OCI-LY1 (cell line): ENCODE data around the gene PRKG1.

Source experiments
- H2AFZ ChIP-seq: fragments of 200-600 bp; sonication (generic), shearing (Covaris generic); 2 replicates; pipeline ENCODE4 v1.6.0; 2014; ENCODE audit warnings: antibody characterized with exemption, mild to moderate bottlenecking, low read length
- H3F3A ChIP-seq: fragments of 200-600 bp; sonication (generic), shearing (Covaris generic); 2 replicates; pipeline ENCODE4 v1.6.0; 2014; ENCODE audit warnings: mild to moderate bottlenecking, antibody characterized with exemption, low read length, moderate library complexity; ENCODE audit not compliant: insufficient read depth
- H3K27ac ChIP-seq: fragments of 200-600 bp; sonication (generic); 2 replicates; pipeline ENCODE4 v1.5.1; 2014; ENCODE audit warnings: low read length, mixed run types, mild to moderate bottlenecking, low read depth; ENCODE audit not compliant: poor library complexity, severe bottlenecking
- H3K27me3 ChIP-seq: fragments of 200-600 bp; sonication (generic); 2 replicates; pipeline ENCODE4 v1.6.0; 2014; ENCODE audit warnings: antibody characterized with exemption, mild to moderate bottlenecking, low read length, moderate library complexity; ENCODE audit not compliant: insufficient read depth
- H3K36me3 ChIP-seq: fragments of 200-600 bp; sonication (generic); 2 replicates; pipeline ENCODE4 v1.6.1; 2014; ENCODE audit warnings: mild to moderate bottlenecking, antibody characterized with exemption, low read length, moderate library complexity, mixed read lengths; ENCODE audit not compliant: insufficient read depth
- H3K4me1 ChIP-seq: fragments of 200-600 bp; sonication (generic); 2 replicates; pipeline ENCODE4 v1.5.1; 2014; ENCODE audit warnings: mild to moderate bottlenecking, low read length, moderate library complexity; ENCODE audit not compliant: insufficient read depth, severe bottlenecking
- H3K4me2 ChIP-seq: fragments of 200-600 bp; sonication (generic), shearing (Covaris generic); 2 replicates; pipeline ENCODE4 v1.6.1; 2014; ENCODE audit warnings: low read length
- H3K4me3 ChIP-seq: fragments of 200-600 bp; sonication (generic); 2 replicates; pipeline ENCODE4 v1.5.1; 2014; ENCODE audit warnings: low read length, low read depth, mild to moderate bottlenecking, mixed read lengths; ENCODE audit not compliant: poor library complexity, severe bottlenecking
- H3K79me2 ChIP-seq: fragments of 200-600 bp; shearing (Covaris generic); 2 replicates; pipeline ENCODE4 v1.6.1; 2016; ENCODE audit warnings: mixed run types, low read length, mixed read lengths; ENCODE audit not compliant: insufficient read depth
- H3K9ac ChIP-seq: fragments of 200-600 bp; sonication (generic), shearing (Covaris generic); 2 replicates; pipeline ENCODE4 v1.6.1; 2014; ENCODE audit warnings: mild to moderate bottlenecking, low read length, mixed read lengths
- H3K9me2 ChIP-seq: fragments of 200-600 bp; sonication (generic), shearing (Covaris generic); 2 replicates; pipeline ENCODE4 v1.6.1; 2014; ENCODE audit warnings: low read depth, mild to moderate bottlenecking, low read length, mixed read lengths
- H3K9me3 ChIP-seq: fragments of 200-600 bp; shearing (Covaris generic); 2 replicates; pipeline ENCODE4 v1.6.1; 2014; ENCODE audit warnings: low read length, mixed read lengths
- H4K20me1 ChIP-seq: fragments of 200-600 bp; sonication (generic), shearing (Covaris generic); 2 replicates; pipeline ENCODE4 v1.6.0; 2016; ENCODE audit warnings: mild to moderate bottlenecking, low read length; ENCODE audit not compliant: insufficient read depth
- CTCF ChIP-seq: fragments of 200-600 bp; sonication (generic), shearing (Covaris generic); IDR thresholded peaks from 2 replicates; pipeline ENCODE4 v1.5.1; 2017; ENCODE audit warnings: mild to moderate bottlenecking, antibody characterized with exemption, low read length, moderate library complexity, mixed read lengths
- EZH2 ChIP-seq: fragments of 200-600 bp; sonication (generic), shearing (Covaris generic); IDR thresholded peaks from 2 replicates; pipeline ENCODE4 v1.8.0; 2017; ENCODE audit warnings: borderline replicate concordance, mixed run types, mild to moderate bottlenecking, antibody characterized with exemption, low read length, moderate library complexity, mixed read lengths

The PRKG1 gene

GRCh38 chr10:52172581-52172980 lies 1098.3 kb downstream of the PRKG1 start:
- H3K4me2 ChIP-seq: no peak overlapping the region
- H3K79me2 ChIP-seq: no peaks in the 10 kb centered on the region
- no peaks in the 10 kb centered on the region for H3K27me3 ChIP-seq
- H3K9ac ChIP-seq: no peak overlapping the region
- no peak for TF ChIP-seq EZH2
- TF ChIP-seq CTCF: no peak
- no peaks in the 10 kb centered on the region for H3K36me3 ChIP-seq
- no peaks in the 10 kb centered on the region for H3K9me2 ChIP-seq
- H4K20me1 ChIP-seq: no peaks in the 10 kb centered on the region
- H3K27ac ChIP-seq: no peak overlapping the region
- H3K4me3 ChIP-seq: no peak overlapping the region
- H3K9me3 ChIP-seq: no peaks in the 10 kb centered on the region
- no peaks in the 10 kb centered on the region for H3F3A ChIP-seq
- no peaks in the 10 kb centered on the region for H3K4me1 ChIP-seq
- H2AFZ ChIP-seq: no peak overlapping the region

- TF ChIP-seq CTCF: no peak
- no peak overlapping the region for H2AFZ ChIP-seq
- H3K9me3 ChIP-seq: no peaks in the 10 kb centered on the region
- no peak overlapping the region for H3K9ac ChIP-seq
- no peaks in the 10 kb centered on the region for H3K4me1 ChIP-seq
- no peaks in the 10 kb centered on the region for H3K79me2 ChIP-seq
- H3K27me3 ChIP-seq: no peaks in the 10 kb centered on the region
- no peaks in the 10 kb centered on the region for H3K36me3 ChIP-seq
- no peaks in the 10 kb centered on the region for H4K20me1 ChIP-seq
- no peak overlapping the region for H3K4me3 ChIP-seq
- H3F3A ChIP-seq: no peaks in the 10 kb centered on the region
- no peaks in the 10 kb centered on the region for H3K9me2 ChIP-seq
- H3K27ac ChIP-seq: no peak overlapping the region
- no peak overlapping the region for H3K4me2 ChIP-seq
These were observed 1111.0 kb downstream of the PRKG1 start for GRCh38 chr10:52185256-52185655.

- Histone ChIP-seq H4K20me1 (no peaks in the 10 kb centered on the region), H3K4me3 (no peak overlapping the region), H3K79me2 (no peaks in the 10 kb centered on the region), H3K27ac (no peak overlapping the region), H3K4me1 (no peaks in the 10 kb centered on the region), H3K27me3 (no peaks in the 10 kb centered on the region), H3K9me2 (no peaks in the 10 kb centered on the region), H3F3A (no peaks in the 10 kb centered on the region), H3K4me2 (no peak overlapping the region), H3K36me3 (no peaks in the 10 kb centered on the region), H3K9ac (no peak overlapping the region), H2AFZ (no peak overlapping the region), H3K9me3 (no peaks in the 10 kb centered on the region)
- TF ChIP-seq CTCF: no peak
- no peak for TF ChIP-seq EZH2
These were observed 1113.4 kb downstream of the PRKG1 start for GRCh38 chr10:52187521-52188258.
